Activated CD4-positive, alpha-beta T cell treated with anti-CD3 and anti-CD28 coated beads, Interleukin-2, amount 50 U/mL, for 24 hours (primary cell): Measurements from ENCODE around the gene TPCN2.
"Not testable (repeated sequence)": the region's sequence is repeated elsewhere in the genome, so short reads cannot be mapped to it uniquely, and the experiment has no call there.

Experiments used
- DNase-seq, 2 donors: peaks; one replicate each; pipeline ENCODE4 v3.0.0-alpha.2; 2020; ENCODE audit warnings: low read depth in 1 of 2, low spot score in 1 of 2

TPCN2 gene

GRCh38 chr11:69075421-69076128, 26.8 kb downstream of the TPCN2 start:
- no peak for DNase-seq

DNA sequence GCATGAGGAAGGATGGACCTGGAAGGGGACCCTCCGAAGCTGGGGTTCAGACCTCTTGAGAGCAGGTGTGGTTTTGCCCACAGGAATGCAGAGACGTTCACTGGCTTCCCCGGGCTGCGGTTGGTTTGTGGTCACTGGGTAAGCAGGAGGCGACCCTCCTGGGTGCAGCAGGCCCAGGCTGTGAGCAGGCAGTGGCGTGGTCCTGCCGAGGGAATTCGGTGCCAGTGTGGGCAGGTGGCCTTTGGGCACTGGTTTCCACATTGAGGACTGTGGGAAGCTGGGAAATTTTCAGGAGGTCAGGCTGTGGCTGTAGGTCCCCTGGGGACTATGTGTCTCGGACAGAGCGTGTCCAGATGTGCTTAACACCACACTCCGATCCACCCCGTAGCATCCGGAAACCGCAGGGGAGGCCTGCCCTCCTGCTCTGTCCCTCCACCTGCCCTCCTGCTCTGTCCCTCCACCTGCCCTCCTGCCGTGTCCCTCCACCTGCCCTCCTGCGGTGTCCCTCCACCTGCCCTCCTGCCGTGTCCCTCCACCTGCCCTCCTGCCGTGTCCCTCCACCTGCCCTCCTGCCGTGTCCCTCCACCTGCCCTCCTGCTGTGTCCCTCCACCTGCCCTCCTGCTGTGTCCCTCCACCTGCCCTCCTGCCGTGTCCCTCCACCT, 27.5 kb downstream of the TPCN2 start:
- DNase-seq: no peak

DNA sequence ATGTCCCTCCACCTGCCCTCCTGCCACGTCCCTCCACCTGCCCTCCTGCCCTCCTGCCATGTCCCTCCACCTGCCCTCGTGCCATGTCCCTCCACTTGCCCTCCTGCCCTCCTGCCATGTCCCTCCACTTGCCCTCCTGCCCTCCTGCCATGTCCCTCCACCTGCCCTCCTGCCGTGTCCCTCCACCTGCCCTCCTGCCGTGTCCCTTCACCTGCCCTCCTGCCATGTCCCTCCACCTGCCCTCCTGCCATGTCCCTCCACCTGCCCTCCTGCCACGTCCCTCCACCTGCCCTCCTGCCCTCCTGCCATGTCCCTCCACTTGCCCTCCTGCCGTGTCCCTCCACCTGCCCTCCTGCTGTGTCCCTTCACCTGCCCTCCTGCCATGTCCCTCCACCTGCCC, 28.2 kb downstream of the TPCN2 start:
- not testable (repeated sequence) for DNase-seq

DNA sequence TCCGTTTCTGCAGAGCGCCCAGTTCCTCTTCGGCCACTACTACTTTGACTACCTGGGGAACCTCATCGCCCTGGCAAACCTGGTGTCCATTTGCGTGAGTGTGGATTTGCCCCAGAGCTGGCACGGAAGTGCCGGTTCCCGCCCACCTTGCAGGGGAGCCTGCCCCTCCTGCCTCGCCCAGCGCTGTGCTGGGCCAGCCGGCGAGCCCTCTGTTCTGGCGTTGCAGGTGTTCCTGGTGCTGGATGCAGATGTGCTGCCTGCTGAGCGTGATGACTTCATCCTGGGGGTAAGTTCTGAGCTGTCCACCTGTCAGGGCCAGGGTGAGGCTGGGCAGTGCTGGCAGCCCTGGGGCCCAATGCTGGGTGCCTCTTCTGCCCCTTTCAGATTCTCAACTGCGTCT, 29.8 kb downstream of the TPCN2 start:
- DNase-seq: no peak

DNA sequence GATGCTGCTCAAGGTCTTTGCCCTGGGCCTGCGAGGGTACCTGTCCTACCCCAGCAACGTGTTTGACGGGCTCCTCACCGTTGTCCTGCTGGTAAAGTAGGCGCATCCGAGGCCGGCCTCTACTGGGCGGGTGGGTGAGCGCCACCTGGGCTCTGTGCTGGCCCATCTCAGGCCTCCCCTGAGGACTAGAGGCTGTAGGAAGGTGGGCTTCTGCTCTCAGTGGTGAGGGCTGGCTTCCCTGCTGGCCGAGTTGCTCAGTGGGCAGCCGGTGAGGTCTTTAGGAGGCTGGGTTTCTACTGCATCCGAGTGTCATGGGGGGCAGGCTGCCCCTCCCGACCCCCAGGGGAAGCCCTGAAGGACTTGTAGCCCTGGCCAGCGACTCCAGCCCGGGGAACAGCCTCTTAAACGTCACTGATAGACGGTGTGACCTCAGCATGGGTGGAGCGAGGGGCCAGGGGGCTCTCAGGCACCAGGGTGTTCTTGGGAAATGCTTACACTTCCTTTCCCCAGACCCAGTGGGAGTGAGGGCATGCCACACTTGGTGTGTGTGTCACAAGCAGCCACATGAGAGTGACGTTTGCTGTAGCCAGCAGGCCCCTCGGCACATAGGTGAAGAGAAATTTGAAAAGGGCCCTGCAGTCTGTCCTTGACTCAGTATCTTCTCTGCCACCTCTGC, 30.3 kb downstream of the TPCN2 start:
- no peak for DNase-seq

GRCh38 chr11:69079661-69080256, 31.0 kb downstream of the TPCN2 start:
- no peak for DNase-seq

GRCh38 chr11:69080257-69080995, 31.7 kb downstream of the TPCN2 start:
- no peak for DNase-seq

DNA sequence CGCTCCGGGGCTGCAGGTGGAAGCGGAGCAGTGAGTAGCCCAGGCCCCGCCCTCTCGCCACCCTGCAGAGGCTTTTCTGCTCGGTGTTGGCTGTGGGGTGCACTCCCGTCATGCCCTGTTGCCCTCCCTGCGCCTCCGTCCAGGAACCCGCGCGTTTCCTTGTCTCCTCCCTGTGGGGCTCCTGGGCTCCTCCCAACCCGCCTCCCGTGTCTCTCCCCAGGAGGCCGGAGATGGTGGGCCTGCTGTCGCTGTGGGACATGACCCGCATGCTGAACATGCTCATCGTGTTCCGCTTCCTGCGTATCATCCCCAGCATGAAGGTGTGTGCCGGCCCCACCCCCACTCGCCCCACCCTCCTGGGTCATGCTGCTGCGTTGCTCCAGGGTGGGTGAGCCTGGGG, 32.4 kb downstream of the TPCN2 start:
- DNase-seq: no peak

DNA sequence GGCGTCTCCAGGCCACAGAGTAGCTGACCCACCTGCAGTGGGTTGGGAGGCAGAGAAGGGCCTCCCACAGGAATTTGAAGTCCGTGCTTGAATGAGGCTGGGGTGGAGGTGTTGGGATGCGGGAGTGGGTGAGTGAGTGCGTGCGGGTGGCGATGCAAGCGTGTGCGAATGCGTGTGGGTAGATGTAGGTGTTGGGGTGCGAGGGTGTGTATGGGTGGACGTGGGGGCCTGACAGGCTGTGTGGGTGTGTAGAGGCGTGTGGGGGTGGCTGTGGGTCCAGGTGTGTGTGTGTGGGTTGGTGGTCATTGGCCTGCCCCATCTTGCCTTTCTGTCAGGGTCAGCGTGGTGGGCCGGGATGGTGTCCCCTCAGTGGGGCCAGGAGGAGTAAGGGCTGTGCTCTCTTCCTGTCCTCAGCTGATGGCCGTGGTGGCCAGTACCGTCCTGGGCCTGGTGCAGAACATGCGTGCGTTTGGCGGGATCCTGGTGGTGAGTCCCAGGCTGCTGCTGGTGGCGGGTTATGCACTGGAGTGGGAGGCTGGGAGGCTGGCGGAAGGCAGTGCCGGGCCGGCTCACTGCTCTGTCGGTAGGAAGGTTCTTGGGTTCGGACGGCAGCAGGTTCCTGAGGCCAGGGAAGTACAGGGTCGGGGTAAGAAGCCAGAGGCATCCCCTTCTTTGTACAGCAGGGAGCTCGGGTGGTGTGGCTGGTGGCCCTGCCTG, 35.0 kb downstream of the TPCN2 start:
- no peak for DNase-seq

DNA sequence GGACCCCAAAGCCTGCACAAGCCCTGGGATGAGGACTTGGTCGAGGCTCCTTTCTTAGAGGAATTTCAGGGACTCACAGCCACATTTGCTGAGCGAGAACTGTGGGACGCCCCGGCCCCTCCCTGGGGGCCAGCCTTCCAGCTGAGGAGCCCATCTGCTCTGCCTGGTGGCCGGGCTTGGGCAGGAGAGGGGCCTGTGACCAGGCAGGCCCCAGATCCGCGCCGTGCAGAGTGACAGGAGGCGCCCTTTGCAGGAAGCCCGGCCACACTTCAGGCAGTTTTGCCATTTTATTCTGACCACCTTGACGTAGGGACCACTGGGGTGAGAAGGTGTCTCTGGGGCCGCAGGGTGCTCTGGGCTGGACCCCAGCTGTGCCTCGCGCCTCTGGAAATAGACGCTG, 35.6 kb downstream of the TPCN2 start:
- no peak for DNase-seq

DNA sequence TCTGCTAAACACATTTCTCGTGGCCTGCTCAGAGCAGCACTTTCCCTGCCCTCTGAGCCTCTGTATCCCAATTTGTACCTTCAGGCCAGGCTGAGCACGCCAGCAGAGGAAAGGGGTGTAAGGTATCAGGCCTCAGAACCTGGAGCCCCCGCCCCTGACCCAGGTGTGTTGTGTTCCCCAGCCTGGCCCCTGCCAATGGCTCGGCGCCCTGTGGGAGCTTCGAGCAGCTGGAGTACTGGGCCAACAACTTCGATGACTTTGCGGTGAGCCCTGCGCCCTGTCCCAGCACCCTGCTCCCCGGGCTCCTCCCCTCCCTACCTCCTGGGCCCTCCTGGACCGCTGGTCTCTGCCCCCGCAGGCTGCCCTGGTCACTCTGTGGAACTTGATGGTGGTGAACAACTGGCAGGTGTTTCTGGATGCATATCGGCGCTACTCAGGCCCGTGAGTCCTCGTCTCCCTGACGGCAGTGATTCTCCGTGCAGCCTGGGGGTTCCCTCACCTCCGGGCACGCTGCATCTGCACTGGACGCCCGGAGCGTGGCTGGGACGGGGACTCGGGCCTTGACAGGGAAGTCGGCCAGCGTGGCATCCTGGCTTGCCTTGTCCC, 36.9 kb downstream of the TPCN2 start:
- DNase-seq: no peak

DNA sequence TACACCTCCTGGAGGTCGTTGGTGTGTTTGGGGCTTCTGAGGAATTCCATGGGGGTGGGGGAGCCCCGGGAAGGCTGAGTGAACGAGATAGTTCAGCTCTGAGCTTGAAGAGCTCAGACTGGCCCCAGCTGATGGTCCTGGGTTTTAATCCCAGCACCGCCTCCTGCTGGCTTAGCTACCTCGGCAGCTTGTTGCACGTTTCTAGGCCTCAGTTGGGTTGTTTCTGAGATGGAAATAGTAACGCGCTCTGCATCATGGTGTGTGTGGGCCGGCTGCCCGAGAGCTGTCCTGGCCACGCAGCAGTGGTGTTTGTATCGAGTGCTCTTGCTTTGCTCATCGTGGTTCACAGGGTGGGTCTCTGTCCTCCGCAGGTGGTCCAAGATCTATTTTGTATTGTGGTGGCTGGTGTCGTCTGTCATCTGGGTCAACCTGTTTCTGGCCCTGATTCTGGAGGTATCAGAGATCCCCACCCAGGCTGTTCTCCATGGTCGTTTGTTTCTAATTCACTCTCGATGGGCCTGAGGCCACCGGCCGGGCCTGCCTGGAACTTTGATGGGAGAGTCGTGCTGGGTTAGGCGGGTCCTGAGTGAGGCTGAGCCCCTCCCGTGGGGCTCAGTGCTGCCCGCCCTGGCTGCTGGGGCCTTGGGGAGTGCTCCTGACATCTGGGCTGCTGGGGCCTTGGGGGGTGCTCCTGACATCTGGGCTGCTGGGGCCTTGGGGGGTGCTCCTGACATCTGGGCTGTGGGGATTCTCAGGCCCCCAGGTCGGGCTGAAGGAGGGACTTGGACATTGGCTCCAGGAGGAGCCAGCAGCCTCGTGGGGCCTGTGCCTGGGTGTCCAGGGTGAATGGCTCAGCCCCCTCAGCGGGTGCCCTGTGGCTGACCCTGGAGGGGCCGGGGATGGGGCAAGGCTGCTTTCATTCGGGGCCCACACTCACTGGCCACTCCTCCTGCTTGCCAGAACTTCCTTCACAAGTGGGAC, 37.7 kb downstream of the TPCN2 start:
- no peak for DNase-seq

GRCh38 chr11:69087133-69087524, 38.4 kb downstream of the TPCN2 start:
- DNase-seq: no peak

DNA sequence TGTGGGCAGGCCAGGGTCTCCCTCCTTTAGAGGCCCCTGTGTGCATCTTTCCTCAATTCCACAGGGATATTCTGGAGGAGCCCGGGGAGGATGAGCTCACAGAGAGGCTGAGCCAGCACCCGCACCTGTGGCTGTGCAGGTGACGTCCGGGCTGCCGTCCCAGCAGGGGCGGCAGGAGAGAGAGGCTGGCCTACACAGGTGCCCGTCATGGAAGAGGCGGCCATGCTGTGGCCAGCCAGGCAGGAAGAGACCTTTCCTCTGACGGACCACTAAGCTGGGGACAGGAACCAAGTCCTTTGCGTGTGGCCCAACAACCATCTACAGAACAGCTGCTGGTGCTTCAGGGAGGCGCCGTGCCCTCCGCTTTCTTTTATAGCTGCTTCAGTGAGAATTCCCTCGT, 39.1 kb downstream of the TPCN2 start:
- no peak for DNase-seq

GRCh38 chr11:69088676-69089146, 40.0 kb downstream of the TPCN2 start:
- DNase-seq: peak; percentile 41 to 54

- DNase-seq: no peak
Observed at GRCh38 chr11:69089258-69089657, 40.5 kb downstream of the TPCN2 start.

GRCh38 chr11:69091638-69092165, 43.0 kb downstream of the TPCN2 start:
- DNase-seq: no peak

DNA sequence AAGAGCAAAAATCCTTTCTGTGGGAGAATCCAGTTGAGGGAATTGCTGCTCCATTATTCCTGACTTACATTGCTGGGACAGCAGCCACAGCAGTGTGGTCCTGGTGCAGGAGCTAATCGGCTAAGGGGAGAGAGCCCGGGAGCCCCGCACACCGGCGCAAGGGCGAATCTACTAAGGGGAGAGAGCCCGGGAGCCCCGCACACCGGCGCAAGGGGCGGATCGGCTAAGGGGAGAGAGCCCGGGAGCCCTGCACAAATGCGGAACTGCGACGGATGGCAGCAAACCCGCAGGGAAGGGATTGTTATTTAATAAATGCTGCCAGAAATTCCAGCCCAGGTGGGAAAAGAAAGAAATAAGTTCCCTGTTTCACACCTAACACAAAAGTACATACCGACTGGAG, 43.5 kb downstream of the TPCN2 start:
- DNase-seq: no peak

DNA sequence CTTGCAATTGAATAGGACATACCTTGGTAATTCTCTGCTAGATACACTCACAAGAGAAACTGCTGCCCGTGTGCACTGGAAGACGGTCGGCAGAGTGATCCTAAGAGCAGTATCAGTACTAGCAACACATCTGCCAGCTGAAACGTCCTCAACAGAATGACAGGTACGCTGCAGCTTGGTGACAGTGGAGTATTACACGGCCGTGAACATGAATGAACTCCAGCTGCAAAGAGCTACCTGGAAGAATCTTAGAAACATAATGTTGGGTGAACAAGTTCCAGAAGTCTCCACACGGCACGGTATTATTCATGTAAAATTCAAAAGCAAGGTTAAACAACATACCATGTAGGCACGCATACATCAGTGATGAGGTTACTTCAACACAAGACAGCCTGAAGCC, 44.4 kb downstream of the TPCN2 start:
- DNase-seq: no peak
